ENCODE data around the gene NT5M. TPM values are rescaled to one million over a fixed set of nuclear protein-coding genes. Genes with fewer than 3 reads are reported as not detected.
A peak's percentile ranks its signal among the peaks of the same experiment; 100 is the strongest.

The NT5M gene
- total RNA-seq, 1 experiment from 2014 or later, result 6.6 TPM

DNA sequence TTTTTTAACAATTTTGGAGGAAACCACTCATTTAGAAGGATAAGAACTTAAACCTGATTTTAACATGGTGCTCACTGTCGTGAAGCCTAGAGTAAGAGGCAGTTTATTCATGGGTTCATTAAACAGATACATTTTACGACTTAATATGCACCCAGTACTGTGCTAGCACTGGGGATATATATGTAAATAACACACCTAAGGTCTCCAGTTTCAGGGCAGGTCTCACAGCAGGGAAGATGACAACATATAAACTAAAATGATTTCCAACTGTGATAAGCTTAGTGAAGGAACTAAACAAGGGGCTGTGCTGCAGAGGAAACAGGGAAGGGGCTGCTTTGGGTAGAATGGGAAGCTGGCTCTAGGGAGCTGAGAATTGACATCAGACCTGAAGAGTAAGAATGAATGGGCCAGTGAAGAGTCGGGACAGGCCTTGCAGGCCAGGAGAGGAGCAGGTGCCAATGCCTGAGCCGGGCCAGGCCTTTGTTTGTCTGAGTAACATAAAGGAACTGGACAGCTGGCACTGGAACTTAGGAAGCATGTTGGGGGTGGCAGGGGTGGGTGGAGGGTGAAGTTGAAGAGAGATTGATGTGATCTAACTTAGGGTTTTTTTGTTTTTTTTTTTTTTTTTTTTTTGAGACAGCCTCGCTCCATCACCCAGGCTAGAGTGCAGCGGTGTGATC lies 12.1 kb downstream of the NT5M start:
- Mint-ChIP-seq H3K27me3 (ENCODE audit: low read depth) (no peaks in the 10 kb centered on the region), H3K4me3 (peak overlapping the region in 1 of 2 experiments; percentile 19; a peak in 1 of 5 replicates), H3K9me3 (peaks cover 4% of the 10 kb centered on the region in 2 experiments), H3K27ac (peak overlapping the region in 2 of 3 experiments; percentile 88 to 93; a peak in 4 of 7 replicates), H3K4me1 (peaks cover 10 to 11% of the 10 kb centered on the region in 2 experiments; a peak in 3 of 4 replicates), H3K36me3 (ENCODE audit: insufficient read depth in 1 of 3, low read depth in 3 of 3) (peaks cover 9 to 27% (median 11%) of the 10 kb centered on the region in 3 experiments; a peak in 6 of 7 replicates)
- H2BK12ac ChIP-seq (ENCODE audit: insufficient read length, low read depth, low read length), result no peak overlapping the region
- 0 out of 2 replicates have a peak, but pooled peaks cover 3% of the 10 kb centered on the region for H3K4me1 ChIP-seq (ENCODE audit: insufficient read depth, low read length)
- no peaks in the 10 kb centered on the region for H3K79me2 ChIP-seq (ENCODE audit: insufficient read depth, low read length)
- no peak overlapping the region for H3K14ac ChIP-seq (ENCODE audit: insufficient read depth, low read length)
- H3K9me3 ChIP-seq (ENCODE audit: control insufficient read depth, low read depth, low read length), result no peaks in the 10 kb centered on the region
- H4K8ac ChIP-seq (replicated peaks; ENCODE audit: insufficient read length, low read depth, low read length), result no peak overlapping the region
- no peaks in the 10 kb centered on the region for H3K79me1 ChIP-seq (ENCODE audit: insufficient read depth, low read depth, low read length, poor library complexity, severe bottlenecking)
- no peak overlapping the region for H3K56ac ChIP-seq (ENCODE audit: insufficient read length, low read depth, low read length)
- no peak overlapping the region for H3K23ac ChIP-seq (ENCODE audit: insufficient read length, low read depth, low read length)
- DNase-seq, result no peak
- H3K18ac ChIP-seq (ENCODE audit: insufficient read length, low read depth, low read length), result no peak overlapping the region
- TF ChIP-seq, protein P1, sequence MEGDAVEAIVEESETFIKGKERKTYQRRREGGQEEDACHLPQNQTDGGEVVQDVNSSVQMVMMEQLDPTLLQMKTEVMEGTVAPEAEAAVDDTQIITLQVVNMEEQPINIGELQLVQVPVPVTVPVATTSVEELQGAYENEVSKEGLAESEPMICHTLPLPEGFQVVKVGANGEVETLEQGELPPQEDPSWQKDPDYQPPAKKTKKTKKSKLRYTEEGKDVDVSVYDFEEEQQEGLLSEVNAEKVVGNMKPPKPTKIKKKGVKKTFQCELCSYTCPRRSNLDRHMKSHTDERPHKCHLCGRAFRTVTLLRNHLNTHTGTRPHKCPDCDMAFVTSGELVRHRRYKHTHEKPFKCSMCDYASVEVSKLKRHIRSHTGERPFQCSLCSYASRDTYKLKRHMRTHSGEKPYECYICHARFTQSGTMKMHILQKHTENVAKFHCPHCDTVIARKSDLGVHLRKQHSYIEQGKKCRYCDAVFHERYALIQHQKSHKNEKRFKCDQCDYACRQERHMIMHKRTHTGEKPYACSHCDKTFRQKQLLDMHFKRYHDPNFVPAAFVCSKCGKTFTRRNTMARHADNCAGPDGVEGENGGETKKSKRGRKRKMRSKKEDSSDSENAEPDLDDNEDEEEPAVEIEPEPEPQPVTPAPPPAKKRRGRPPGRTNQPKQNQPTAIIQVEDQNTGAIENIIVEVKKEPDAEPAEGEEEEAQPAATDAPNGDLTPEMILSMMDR (conservative IDR thresholded peaks at IDR 0.05), result no peak
- no peak overlapping the region for H2BK20ac ChIP-seq (ENCODE audit: low read depth, low read length, poor library complexity, severe bottlenecking)
- no peak overlapping the region for H2AFZ ChIP-seq (ENCODE audit: low read length)
- no peak overlapping the region for H3T11ph ChIP-seq (ENCODE audit: low read length)
- no peaks in the 10 kb centered on the region for H3K27me3 ChIP-seq (ENCODE audit: insufficient read depth, low read length)
- H3K4me2 ChIP-seq (ENCODE audit: insufficient read depth, insufficient read length, low read length), result no peak overlapping the region
- no peaks in the 10 kb centered on the region for H4K20me1 ChIP-seq (ENCODE audit: control insufficient read depth, insufficient read depth, insufficient read length)
- H3K27ac ChIP-seq (ENCODE audit: insufficient read length, low read depth, low read length), result no peak overlapping the region
- no peak overlapping the region for H2AK5ac ChIP-seq (ENCODE audit: insufficient read length, low read length)
- H4K5ac ChIP-seq (ENCODE audit: insufficient read length, low read depth, low read length), result no peak overlapping the region
- H3K4ac ChIP-seq (ENCODE audit: low read depth, low read length), result no peak overlapping the region
- no CpG with 5 or more reads among the region's 6 CpGs for WGBS (ENCODE audit: extremely low coverage, insufficient read length, low lambda C conversion rate)
- H2BK5ac ChIP-seq (ENCODE audit: insufficient read length, low read length), result no peak overlapping the region
- no peak overlapping the region for H2BK120ac ChIP-seq (ENCODE audit: low read depth, low read length, poor library complexity, severe bottlenecking)
- peaks cover 2% of the 10 kb centered on the region for H3K23me2 ChIP-seq (ENCODE audit: insufficient read length, low read depth, low read length, poor library complexity, severe bottlenecking)
- no peak overlapping the region for H4K91ac ChIP-seq (ENCODE audit: insufficient read length, low read depth, low read length)
- H2BK15ac ChIP-seq (ENCODE audit: low read depth, low read length), result no peak overlapping the region
- H3K9ac ChIP-seq (ENCODE audit: extremely low read depth, insufficient read length, low read length), result no peak overlapping the region

Measured in H9 (cell line).